Stimulated activated CD8-positive, alpha-beta memory T cell treated with anti-CD3 and anti-CD28 coated beads, Interleukin-15, amount 100 ng/mL, for 4 hours (primary cell): ENCODE results near the gene FIBCD1.
"Not testable (repeated sequence)": the region's sequence is repeated elsewhere in the genome, so short reads cannot be mapped to it uniquely, and the experiment has no call there.

ENCODE experiments used
- DNase-seq, 2 donors: peaks; one replicate each; pipeline ENCODE4 v3.0.0-alpha.2; 2020; ENCODE audit warnings: low read depth in 2 of 2

Gene FIBCD1

DNA sequence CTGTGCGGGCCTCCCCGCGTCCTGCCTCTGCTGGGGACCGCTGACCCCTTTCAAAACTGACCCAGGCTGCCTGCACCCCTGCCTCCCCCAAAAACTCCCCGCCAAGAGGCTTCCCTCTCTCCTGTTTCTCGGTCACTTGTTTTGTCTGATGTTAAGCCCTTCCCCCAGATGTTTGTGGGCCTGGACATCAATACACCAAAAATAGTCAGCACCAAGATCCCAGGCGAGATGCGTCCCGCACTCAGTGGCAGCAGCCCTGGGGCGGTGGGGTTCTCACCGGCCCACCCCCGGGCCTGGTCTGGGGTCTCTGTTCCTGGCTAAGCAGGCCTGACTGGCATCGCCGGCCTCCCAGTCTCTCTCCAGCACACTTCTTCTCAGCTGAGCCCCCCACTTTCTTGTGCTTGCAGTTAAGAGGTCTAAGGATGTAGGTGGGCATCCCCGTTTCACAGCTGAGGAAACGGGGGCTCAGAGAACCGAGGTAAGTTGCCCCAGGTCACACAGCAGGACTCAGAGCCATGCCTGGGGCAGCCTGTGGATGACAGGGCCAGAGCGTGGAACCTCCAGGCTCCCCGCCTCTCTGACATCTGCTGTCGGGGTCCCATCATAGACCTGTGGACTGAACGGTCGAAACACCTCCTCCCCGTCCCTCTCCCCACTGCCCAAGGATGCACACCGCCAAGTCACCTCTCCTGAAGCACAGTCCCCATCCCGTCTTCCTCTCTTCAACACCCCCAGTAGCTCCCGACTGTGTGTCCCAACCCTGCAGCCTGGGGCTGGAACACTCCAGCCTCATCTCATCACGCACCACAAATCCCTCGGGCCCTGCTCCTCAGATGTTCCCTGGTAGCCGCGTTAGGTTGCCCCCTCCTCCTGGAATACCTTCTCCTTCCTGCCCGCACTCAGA lies 16.8 kb downstream of the FIBCD1 start:
- no peak for DNase-seq

GRCh38 chr9:130921300-130921988 lies 17.6 kb downstream of the FIBCD1 start:
- no peak for DNase-seq

- no peak for DNase-seq
Observed at GRCh38 chr9:130920762-130921299, 18.2 kb downstream of the FIBCD1 start.

DNA sequence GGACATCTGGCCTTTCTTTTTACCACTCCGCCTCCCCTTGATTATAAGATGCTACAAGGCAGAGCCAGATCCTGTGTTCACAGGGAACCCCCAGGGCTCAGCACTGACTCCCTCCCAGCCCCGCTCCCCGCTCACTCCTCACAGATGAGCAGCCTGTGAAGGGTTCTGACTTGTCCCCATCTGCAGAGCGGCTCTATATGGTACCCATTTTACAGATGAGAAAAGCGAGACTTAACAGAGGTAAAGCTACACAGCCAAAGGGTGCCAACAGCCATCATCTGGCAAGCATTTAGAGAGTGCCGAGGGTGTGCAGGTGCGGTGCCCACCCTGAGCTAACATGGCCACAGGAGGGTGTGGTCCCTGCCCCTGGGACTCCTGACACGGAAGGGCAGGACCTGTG lies 18.8 kb downstream of the FIBCD1 start:
- DNase-seq: no peak

DNA sequence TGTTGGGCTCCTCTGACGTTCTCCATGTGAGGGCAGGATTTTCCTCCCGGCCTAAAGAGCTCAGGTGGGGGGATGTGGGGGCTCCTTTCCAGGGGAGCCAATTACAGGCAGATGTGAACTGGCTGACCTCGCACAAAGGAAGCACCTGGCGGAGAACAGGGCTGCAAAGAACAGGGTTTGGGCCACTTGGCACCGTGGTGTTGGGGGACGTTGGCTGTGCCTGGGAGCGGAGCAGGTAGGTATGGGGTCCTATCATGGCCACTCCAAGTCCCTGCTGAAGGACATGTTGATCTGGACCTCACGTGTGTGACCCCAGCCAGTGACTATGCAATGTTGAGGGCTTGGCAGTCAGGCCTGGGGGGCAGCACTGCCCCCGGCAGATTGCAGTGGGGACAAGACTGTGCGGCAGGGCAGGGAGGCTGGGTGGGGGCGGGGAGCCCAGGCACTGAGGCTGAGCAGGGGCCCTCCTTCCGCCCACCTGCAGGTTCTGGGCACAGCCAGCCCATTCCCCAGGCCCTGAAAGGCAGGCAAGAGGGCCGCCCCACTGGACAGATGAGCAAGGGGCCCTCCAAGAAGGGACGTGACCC lies 19.4 kb downstream of the FIBCD1 start:
- no peak for DNase-seq

DNA sequence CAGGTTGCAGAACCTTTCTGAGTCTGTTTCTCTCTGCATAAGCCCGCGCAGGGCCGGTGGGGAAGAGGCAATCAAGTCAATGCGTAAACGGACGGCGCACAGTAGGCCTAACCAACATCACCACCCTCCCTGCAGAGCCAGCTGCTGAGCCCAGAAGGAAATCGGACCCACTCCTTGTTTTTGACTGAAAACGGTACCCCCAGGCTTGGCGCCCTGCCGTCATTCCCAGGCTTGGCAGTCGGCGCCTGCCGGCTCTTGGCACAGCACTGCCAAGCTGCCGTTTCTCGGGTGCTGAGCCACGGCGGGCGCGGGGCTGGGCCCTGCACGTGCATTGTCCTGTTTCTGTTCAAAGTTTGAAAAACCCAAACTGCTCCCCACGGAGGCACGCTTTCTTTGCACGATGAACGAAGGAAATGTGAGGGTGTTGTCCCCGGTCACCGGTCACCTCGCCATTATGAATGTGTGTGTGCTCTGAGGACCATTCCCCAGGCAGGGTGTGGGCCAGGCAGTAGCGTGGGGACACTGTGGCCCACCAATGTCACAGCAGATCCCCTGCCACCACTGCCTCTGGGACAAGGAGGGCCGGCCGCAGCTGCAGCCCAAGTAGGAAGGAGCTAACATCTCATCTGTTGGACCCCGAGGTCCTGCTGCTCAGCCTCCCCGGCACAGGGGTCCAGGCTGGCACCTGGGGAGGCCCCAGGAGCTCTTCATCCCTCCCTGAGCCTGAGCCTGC lies 20.1 kb downstream of the FIBCD1 start:
- DNase-seq: no peak

DNA sequence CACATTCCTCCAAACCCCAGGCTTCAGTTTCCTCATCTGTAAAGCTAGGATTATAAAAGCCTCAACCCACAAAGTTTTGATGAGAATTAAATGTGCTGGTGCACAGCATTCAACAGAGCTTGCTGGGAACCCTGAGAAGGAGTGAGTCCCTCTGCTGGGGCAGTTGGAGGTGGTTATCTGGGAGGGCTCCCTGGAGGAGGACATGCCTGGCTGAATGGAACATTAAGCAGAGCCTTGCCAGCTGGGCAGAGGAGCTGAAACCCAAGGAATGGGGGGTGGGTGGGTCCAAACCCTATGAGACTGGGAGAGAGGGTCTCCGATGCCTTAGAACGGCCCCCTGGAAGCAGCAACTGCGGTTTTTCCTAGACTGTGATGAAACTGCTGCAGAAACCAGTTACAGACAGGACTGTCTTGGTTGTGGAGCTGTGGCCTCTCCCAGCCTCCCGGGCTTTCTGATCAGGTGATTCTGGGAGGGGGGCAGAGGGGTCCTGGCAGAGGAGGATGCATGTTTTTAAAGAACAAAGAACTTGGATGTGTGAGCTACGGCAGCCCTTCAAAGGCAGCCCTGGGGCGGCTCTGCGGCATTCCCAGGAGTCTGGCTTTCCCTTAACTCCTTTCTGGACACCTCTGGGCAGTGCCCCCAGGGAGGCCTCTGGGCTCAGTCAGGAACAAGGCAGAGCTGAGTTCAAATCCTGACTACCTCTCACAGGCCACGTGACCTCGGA lies 20.8 kb downstream of the FIBCD1 start:
- no peak for DNase-seq

- DNase-seq: no peak
Observed at GRCh38 chr9:130917168-130917960, 21.7 kb downstream of the FIBCD1 start.

GRCh38 chr9:130915096-130915447 lies 24.0 kb downstream of the FIBCD1 start:
- DNase-seq: no peak

DNA sequence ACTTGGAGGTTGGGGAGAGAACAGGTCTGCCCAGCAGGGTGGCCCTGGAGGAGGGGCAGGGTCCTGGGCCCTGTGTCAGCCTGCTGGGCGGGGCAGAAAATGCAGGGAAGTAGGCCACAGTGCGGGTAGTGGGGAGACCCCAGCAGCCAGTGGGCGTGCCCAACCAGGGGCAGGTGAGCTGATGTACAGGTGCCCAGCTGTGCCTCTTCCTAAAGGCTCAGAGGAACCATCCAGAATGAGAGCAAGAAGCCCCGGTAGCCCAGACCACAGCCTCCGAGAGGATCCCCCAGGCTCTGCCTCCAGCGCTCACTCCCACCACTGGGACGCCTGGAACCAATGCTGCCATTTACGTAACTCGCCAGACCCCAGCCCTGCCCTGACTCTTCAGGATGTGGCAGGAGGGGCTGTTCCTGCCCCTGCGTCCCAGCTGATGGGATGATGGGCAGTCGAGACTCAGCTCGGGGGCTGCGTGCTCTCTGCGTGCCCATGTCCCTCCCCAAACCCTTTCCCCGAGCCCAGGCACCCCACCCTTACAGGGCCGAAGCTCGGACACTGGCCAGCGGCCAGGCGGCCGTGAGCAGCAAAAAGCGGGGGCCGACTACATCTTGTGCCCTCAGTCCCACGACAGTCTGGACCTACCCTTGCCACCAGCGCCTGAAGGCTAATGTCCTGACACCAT lies 24.5 kb downstream of the FIBCD1 start:
- DNase-seq: no peak

DNA sequence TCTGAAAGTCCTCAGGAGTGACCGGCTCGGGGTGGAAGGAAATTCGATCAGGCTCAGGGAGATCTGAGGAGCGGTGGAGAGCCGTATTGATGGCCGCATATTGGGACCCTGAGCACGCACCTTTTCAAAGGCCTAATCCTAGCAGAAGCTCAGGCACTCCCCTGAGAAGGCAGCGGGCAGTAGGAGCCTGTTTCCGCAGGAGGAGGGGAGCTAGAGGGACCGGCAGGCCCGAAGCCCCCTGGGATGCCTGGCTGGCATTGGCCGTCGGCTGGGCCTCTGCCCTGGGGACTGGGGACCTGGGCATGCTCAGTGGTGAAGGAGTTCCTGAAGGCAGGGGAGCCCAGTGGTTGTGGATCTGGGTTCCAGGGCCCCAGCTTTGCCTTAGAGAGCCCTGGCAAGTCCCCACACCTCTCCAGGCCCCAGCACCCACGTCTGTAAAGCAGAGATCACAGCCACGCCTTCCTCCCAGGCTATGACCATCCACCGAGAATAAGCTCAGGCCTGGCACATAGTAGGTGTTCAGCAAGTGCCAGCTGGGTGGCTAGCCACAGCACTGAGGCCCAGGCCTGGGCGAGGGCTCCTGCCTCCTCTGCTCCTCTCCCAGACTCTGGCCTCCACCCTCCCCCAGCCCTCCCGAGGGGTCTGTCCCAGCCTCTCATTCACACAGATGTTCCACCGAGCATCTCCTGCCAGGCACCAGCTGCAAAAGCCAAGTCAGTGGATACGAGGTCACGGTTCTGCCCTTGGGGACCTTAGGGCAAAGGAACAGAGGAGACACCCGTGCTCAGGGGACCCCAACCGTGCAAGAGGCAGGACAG lies 25.2 kb downstream of the FIBCD1 start:
- DNase-seq: no peak

DNA sequence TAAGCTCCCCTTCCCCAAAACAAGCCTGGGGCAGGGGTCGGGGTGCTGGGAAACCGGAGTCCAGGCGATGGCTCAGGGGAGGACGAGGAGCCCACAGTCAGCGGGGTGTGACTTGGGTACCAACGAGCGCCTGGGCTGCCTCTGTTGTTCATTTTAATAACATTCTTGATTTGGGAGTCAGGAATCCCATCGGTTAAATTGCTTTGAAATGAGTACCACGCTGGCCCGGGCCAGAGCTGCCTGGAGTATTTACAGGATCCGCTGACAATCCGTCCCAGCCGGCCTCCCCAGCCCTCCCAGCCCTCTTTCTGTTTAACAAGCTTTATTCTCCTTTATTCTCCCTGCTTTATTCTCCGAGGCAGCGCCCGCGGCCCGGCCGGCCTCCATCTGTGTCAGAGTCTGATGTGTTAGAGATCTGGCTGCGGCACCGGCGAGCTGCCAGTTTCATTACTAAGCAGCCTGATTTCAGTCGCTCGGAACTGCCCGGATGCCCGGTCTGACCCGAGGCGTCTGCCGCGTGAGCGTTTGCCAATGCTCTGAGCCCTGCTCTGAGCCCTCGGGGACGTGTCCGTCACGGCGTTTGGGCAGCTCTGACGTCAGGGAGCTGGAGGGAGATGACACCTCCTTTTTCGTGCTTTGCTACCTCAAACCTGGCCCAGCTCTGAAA lies 26.0 kb downstream of the FIBCD1 start:
- DNase-seq: no peak

DNA sequence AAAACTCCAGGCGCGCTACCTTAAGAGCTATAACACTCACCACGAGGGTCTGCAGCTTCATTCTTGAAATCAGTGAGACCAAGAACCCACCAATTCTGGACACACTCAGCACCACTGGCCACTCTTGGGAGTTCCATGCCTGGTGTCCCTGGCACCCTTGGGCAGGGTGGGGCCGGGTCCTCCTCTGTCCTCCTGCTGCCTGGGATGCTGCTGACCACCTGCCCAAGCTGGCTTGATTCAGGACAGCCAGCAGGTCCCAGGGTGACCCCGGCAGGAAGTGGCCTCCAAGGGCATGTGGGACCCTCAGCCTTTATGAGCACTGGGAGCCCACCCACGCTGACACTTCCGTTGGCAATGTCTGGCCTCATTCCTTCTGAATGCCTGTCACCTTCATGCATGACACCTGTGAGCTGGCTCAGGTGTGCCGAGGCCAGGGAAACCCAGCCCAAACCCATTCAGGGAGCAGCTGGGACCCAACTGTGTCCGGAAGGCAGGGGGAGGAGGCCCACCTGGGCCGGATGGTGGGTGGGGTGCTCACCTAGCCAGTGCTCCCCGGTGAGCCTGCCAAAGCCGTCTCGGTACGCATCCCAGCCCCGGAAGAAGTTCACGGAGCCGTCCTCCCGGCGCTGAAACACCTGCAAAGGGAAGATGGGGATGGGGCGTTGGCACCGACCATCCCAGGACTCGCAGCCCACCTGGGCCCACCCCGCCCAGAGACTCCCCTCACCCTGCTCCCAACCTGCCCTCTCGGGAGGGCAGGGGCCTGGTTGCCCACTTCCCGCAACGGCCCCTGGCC lies 27.6 kb downstream of the FIBCD1 start:
- no peak for DNase-seq

GRCh38 chr9:130910670-130911069 lies 28.4 kb downstream of the FIBCD1 start:
- DNase-seq: not testable (repeated sequence)

DNA sequence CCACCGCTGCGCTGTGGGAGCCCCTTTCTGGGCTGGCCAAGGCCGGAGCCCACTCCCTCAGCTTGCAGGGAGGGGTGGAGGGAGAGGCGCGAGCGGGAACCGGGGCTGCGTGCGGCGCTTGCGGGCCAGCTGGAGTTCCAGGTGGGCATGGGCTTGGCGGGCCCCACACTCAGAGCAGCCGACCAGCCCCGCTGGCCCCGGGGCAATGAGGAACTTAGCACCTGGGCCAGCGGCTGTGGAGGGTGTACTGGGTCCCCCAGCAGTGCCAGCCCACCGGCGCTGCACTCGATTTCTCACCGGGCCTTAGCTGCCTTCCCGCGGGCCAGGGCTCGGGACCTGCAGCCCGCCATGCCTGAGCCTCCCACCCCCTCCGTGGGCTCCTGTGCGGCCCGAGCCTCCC lies 29.0 kb downstream of the FIBCD1 start:
- not testable (repeated sequence) for DNase-seq

- DNase-seq: no peak
Observed at GRCh38 chr9:130908878-130909355, 30.1 kb downstream of the FIBCD1 start.

DNA sequence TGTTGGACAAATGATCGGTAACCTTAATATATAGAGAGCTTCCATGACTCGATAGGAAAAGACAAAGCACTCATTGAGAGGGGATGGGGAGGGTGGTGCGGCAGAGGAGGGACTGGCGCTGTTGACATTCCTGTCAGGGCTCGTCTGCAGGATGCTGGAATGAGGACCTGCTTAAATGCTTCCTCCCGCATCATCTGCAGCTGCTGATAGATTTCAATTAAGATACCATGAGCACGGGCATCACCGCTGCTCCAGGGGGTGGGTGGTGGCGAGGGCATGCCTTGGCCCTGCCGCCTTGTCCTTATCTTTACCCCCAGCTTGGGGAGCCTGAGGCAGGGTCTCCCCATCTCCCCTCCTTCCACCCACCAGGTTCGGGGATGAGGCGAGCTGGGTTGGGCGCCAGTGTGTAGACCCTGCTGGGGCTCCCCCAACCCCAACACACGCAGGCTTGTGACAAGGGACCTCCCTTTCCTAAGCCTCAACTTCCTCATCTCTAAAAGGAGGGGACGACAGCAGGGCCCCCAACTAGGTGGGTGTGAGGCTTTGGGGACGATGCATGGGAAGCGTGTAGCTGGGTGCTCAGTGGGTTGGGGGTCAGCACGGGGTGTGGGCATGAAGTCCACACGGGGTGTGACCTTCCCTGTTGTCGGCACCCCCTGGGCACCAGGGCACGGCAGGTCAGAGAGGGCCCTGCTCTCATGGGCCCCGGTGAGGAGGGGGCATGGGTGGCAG lies 30.7 kb downstream of the FIBCD1 start:
- DNase-seq: no peak
